Activated CD4-positive, alpha-beta memory T cell treated with anti-CD3 and anti-CD28 coated beads, Interleukin-2, amount 10 ng/mL, durations not matched to agents 7 days and 5 days (primary cell): ENCODE measurements around the gene ARHGAP10. TPM values are rescaled to one million over a fixed set of nuclear protein-coding genes. Genes with fewer than 3 reads are reported as not detected.

Experiments
- CTCF ChIA-PET: fragments of 350-600 bp; sonication (Branson Sonifier 250); formaldehyde crosslinking; loops from one replicate; lab custom pipeline; 2021; ENCODE audit warnings: antibody characterized with exemption, inconsistent platforms; lab: Charles Lee
- POLR2A ChIA-PET: fragments of 350-600 bp; sonication (Branson Sonifier 250); formaldehyde crosslinking; loops from one replicate; lab custom pipeline; 2021; ENCODE audit warnings: antibody characterized with exemption; lab: Charles Lee
- DNase-seq: peaks from one replicate; pipeline ENCODE4 v3.0.0-alpha.2; 2020
- H3K27ac Mint-ChIP-seq: one replicate; pipeline ENCODE4 v1.8.0; 2021; ENCODE audit warnings: mild to moderate bottlenecking, mixed read lengths
- H3K27me3 Mint-ChIP-seq: one replicate; pipeline ENCODE4 v1.8.0; 2021; ENCODE audit warnings: mixed read lengths
- H3K36me3 Mint-ChIP-seq: one replicate; pipeline ENCODE4 v1.8.0; 2021; ENCODE audit warnings: low read depth, mixed read lengths
- H3K4me1 Mint-ChIP-seq: one replicate; pipeline ENCODE4 v1.8.0; 2021; ENCODE audit warnings: mixed read lengths
- H3K4me3 Mint-ChIP-seq: one replicate; pipeline ENCODE4 v1.8.0; 2021; ENCODE audit warnings: mild to moderate bottlenecking, mixed read lengths
- H3K9me3 Mint-ChIP-seq: one replicate; pipeline ENCODE4 v1.8.0; 2021; ENCODE audit warnings: mixed read lengths
- total RNA-seq, 2 experiments: library from RNA; stranded (reverse); gene quantifications; one replicate each; pipeline ENCODE4 v1.2.3, GENCODE V29; 2021

The ARHGAP10 gene
- total RNA-seq, 2 experiments from 2014 or later = 19.7 to 22.2 TPM

DNA sequence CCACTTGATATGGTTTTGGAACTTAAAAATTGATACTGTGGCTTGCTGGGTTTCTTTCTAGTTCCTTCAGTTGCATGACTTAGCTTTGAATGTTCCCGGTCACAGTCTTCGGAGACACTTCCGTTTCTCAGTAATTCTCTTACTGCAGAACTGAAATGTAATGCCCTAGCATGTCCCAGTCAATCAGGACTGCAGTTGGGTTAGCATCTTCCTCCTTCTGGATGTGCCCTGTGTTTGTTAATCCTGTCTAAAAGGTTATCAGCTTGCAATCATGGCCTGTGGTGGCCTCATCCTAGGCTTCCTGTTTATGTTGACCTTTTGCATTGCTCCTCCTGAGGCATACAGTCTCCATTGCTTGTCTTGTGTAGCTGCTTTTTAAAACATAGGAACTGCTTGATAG lies 275.9 kb downstream of the ARHGAP10 start:
- H3K27ac Mint-ChIP-seq = no peak overlapping the region
- H3K4me3 Mint-ChIP-seq = no peak overlapping the region
- peaks cover 7% of the 10 kb centered on the region for H3K36me3 Mint-ChIP-seq
- no peak for DNase-seq
- POLR2A ChIA-PET = no interaction called here
- CTCF ChIA-PET = interaction anchor here (1.0 kb wide), 1 partner anchor 17 kb away, joined by 3 read pairs; no protein-coding TSS in a partner anchor
- no peaks in the 10 kb centered on the region for H3K27me3 Mint-ChIP-seq
- H3K9me3 Mint-ChIP-seq = peaks cover 4% of the 10 kb centered on the region
- H3K4me1 Mint-ChIP-seq = peaks cover 21% of the 10 kb centered on the region

- POLR2A ChIA-PET = no interaction called here
- no peaks in the 10 kb centered on the region for H3K27me3 Mint-ChIP-seq
- no peak for DNase-seq
- H3K27ac Mint-ChIP-seq = no peak overlapping the region
- H3K4me1 Mint-ChIP-seq = no peaks in the 10 kb centered on the region
- CTCF ChIA-PET = interaction anchor here (1.7 kb wide), 1 partner anchor 9 kb away, joined by 4 read pairs; no protein-coding TSS in a partner anchor
- H3K36me3 Mint-ChIP-seq = no peaks in the 10 kb centered on the region
- no peaks in the 10 kb centered on the region for H3K9me3 Mint-ChIP-seq
- H3K4me3 Mint-ChIP-seq = no peak overlapping the region
These were observed 283.2 kb downstream of the ARHGAP10 start for GRCh38 chr4:148015058-148015457.

DNA sequence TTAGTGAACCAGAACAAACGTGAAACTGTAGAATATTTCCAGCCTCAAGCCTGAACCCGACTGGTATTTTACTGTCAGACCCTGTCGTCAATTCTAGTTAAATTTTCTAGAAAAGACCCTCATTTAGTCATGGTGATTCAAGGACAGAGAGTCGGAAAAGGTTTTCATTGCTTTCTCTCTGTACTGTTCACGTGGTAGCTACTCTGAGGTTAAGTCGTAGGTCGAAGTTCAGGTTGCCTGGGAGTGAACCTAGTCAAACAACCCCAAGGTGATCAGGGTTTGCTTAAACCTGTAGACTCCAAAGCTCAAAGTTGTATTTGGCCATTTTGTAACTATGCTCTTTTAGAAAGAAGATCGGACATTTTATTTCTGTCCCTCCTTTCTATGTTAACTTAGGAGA lies 283.6 kb downstream of the ARHGAP10 start:
- DNase-seq = no peak
- Mint-ChIP-seq H3K9me3 (no peaks in the 10 kb centered on the region), H3K36me3 (no peaks in the 10 kb centered on the region), H3K4me3 (no peak overlapping the region), H3K4me1 (no peaks in the 10 kb centered on the region), H3K27me3 (no peaks in the 10 kb centered on the region), H3K27ac (no peak overlapping the region)
- CTCF ChIA-PET = interaction anchor here (1.7 kb wide), 1 partner anchor 8 kb away, joined by 4 read pairs; no protein-coding TSS in a partner anchor
- POLR2A ChIA-PET = no interaction called here

GRCh38 chr4:148016063-148016637 lies 284.3 kb downstream of the ARHGAP10 start:
- H3K9me3 Mint-ChIP-seq = no peaks in the 10 kb centered on the region
- no peak overlapping the region for H3K4me3 Mint-ChIP-seq
- no peaks in the 10 kb centered on the region for H3K4me1 Mint-ChIP-seq
- H3K36me3 Mint-ChIP-seq = no peaks in the 10 kb centered on the region
- H3K27me3 Mint-ChIP-seq = no peaks in the 10 kb centered on the region
- ChIA-PET CTCF (no interaction called here), POLR2A (no interaction called here)
- no peak for DNase-seq
- H3K27ac Mint-ChIP-seq = no peak overlapping the region

GRCh38 chr4:148017801-148018200 lies 285.9 kb downstream of the ARHGAP10 start:
- no peak for DNase-seq
- CTCF ChIA-PET = no interaction called here
- Mint-ChIP-seq H3K4me1 (no peaks in the 10 kb centered on the region), H3K4me3 (no peak overlapping the region), H3K27ac (no peak overlapping the region), H3K36me3 (no peaks in the 10 kb centered on the region), H3K27me3 (no peaks in the 10 kb centered on the region), H3K9me3 (no peaks in the 10 kb centered on the region)
- POLR2A ChIA-PET = no interaction called here

DNA sequence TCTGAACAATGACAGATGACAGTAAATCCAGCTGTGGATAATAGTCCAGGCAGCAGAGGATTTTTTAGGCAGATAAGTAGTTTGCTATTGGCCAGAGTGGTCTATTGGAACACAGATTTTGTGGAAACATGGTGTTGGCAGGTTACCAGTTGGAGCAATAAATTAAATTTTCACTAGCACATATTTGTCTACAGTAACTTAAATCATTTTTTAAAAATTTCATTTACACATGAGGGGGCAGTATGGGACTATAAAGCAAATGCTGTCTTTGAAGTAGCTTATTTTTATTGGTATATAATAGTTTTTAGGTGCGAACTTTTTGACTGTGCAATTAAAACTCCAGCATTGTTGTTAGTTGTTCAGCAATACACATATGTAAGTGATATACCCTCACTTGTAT lies 289.8 kb downstream of the ARHGAP10 start:
- POLR2A ChIA-PET = no interaction called here

GRCh38 chr4:148022975-148023374 lies 291.1 kb downstream of the ARHGAP10 start:
- ChIA-PET CTCF (interaction anchor here (0.9 kb wide), 1 partner anchor 14 kb away, joined by 3 read pairs; no protein-coding TSS in a partner anchor), POLR2A (no interaction called here)
- Mint-ChIP-seq H3K4me3 (no peak overlapping the region), H3K27ac (no peak overlapping the region), H3K36me3 (peaks cover 9% of the 10 kb centered on the region), H3K27me3 (no peaks in the 10 kb centered on the region), H3K9me3 (no peaks in the 10 kb centered on the region), H3K4me1 (no peaks in the 10 kb centered on the region)
- no peak for DNase-seq

More for the DNA sequence above, 289.8 kb downstream of the ARHGAP10 start:
- Mint-ChIP-seq H3K36me3 (peaks cover 9% of the 10 kb centered on the region), H3K9me3 (no peaks in the 10 kb centered on the region), H3K4me1 (no peaks in the 10 kb centered on the region), H3K27ac (no peak overlapping the region), H3K4me3 (no peak overlapping the region), H3K27me3 (no peaks in the 10 kb centered on the region)
- CTCF ChIA-PET = no interaction called here
- DNase-seq = no peak

- no peak overlapping the region for H3K27ac Mint-ChIP-seq
- CTCF ChIA-PET = interaction anchor here (0.5 to 1.3 kb wide), 2 partner anchors 9 to 36 kb away, joined by 3 to 4 read pairs; no protein-coding TSS in a partner anchor
These were observed 291.8 kb downstream of the ARHGAP10 start for GRCh38 chr4:148023512-148024181.

GRCh38 chr4:148025981-148026380 lies 294.1 kb downstream of the ARHGAP10 start:
- POLR2A ChIA-PET = no interaction called here
- H3K27me3 Mint-ChIP-seq = no peaks in the 10 kb centered on the region
- peaks cover 9% of the 10 kb centered on the region for H3K36me3 Mint-ChIP-seq
- H3K27ac Mint-ChIP-seq = no peak overlapping the region
- H3K4me1 Mint-ChIP-seq = no peaks in the 10 kb centered on the region
- DNase-seq = no peak
- CTCF ChIA-PET = no interaction called here
- no peak overlapping the region for H3K4me3 Mint-ChIP-seq
- H3K9me3 Mint-ChIP-seq = no peaks in the 10 kb centered on the region

More at GRCh38 chr4:148023512-148024181, 291.8 kb downstream of the ARHGAP10 start:
- H3K9me3 Mint-ChIP-seq = no peaks in the 10 kb centered on the region
- H3K36me3 Mint-ChIP-seq = peaks cover 9% of the 10 kb centered on the region
- no peak for DNase-seq
- no peaks in the 10 kb centered on the region for H3K4me1 Mint-ChIP-seq
- no peaks in the 10 kb centered on the region for H3K27me3 Mint-ChIP-seq
- POLR2A ChIA-PET = no interaction called here
- no peak overlapping the region for H3K4me3 Mint-ChIP-seq

DNA sequence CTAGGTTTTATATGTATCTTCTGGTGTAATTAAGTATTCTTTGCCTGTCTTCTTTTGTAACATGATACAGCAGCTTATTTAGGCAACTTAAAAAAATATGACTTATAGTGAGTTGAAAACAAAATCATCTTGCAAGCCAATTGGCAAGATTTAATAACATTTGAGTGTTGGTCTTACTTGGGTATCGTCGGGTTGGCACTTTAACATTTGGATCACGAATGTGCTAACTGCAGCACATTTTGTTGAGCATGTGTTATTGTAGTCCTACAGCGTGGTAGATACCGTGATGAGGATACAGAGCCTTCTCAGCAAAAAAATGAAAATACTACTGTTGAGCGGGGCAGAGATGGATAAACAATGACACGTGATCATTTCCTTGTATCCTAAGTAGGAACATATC lies 295.3 kb downstream of the ARHGAP10 start:
- no peaks in the 10 kb centered on the region for H3K4me1 Mint-ChIP-seq
- POLR2A ChIA-PET = no interaction called here
- no peak overlapping the region for H3K4me3 Mint-ChIP-seq
- no peaks in the 10 kb centered on the region for H3K27me3 Mint-ChIP-seq
- no peaks in the 10 kb centered on the region for H3K9me3 Mint-ChIP-seq
- H3K27ac Mint-ChIP-seq = no peak overlapping the region
- peaks cover 9% of the 10 kb centered on the region for H3K36me3 Mint-ChIP-seq
- DNase-seq = no peak
- CTCF ChIA-PET = no interaction called here

DNA sequence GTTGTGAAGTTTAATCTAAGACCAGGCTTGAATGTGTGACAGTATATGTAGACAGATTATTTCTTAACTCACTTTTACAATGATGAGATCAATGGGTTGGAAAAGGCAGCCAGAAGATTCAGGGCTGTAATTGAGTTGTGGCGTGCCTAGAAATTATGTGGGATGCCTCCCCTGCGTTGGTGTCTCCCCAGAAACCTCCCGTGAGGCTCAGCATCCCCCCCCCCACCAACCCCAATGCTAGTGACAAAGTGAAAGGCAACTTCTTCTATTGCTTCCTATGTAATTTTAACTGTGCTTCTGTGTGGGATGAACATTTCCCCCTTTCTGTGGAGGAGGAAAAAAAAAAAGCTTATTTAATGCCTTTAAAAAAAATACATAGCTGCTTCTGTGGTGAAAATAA lies 297.9 kb downstream of the ARHGAP10 start:
- ChIA-PET CTCF (interaction anchor here (1.1 kb wide), 1 partner anchor 21 kb away, joined by 3 read pairs; no protein-coding TSS in a partner anchor), POLR2A (no interaction called here)
- H3K27me3 Mint-ChIP-seq = no peaks in the 10 kb centered on the region
- no peaks in the 10 kb centered on the region for H3K9me3 Mint-ChIP-seq
- no peak overlapping the region for H3K4me3 Mint-ChIP-seq
- peaks cover 8% of the 10 kb centered on the region for H3K36me3 Mint-ChIP-seq
- H3K27ac Mint-ChIP-seq = no peak overlapping the region
- DNase-seq = no peak
- no peaks in the 10 kb centered on the region for H3K4me1 Mint-ChIP-seq

DNA sequence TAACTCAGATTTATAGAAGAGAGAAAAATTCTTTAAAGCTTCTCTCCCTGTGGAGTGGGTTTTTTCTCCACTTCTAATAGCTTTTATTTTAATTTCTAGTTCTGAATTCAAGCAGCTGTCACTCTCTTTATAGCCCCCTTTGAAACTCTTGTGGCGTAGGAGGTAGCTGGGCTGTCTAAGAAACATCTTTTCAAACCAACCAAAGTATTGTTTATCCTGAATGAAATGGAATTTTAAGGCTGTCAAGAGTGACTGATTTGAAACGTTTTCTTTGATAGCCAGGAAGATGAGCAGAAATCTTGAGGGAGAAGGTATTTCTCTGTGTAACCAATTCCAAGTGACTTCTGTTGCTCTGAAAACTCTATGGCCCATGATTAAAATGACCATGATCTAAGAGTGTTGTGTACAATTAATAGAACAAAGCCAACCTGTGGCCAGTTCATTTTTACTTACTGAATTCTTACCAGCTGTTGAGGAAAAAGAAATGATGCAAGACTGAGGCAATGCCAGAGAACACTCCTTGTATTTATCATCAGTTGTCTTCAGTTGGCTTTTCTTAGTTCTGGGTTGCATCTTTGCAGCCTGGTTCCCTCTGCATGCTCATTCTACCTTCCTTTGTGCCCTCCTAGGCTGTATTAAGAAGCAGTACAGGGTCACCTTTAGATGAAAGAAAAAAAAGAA lies 298.4 kb downstream of the ARHGAP10 start:
- H3K9me3 Mint-ChIP-seq = no peaks in the 10 kb centered on the region
- CTCF ChIA-PET = interaction anchor here (1.1 kb wide), 1 partner anchor 21 kb away, joined by 3 read pairs; no protein-coding TSS in a partner anchor
- no peaks in the 10 kb centered on the region for H3K4me1 Mint-ChIP-seq
- H3K4me3 Mint-ChIP-seq = no peak overlapping the region
- DNase-seq = no peak
- POLR2A ChIA-PET = no interaction called here
- H3K36me3 Mint-ChIP-seq = peaks cover 8% of the 10 kb centered on the region
- H3K27ac Mint-ChIP-seq = no peak overlapping the region
- no peaks in the 10 kb centered on the region for H3K27me3 Mint-ChIP-seq

DNA sequence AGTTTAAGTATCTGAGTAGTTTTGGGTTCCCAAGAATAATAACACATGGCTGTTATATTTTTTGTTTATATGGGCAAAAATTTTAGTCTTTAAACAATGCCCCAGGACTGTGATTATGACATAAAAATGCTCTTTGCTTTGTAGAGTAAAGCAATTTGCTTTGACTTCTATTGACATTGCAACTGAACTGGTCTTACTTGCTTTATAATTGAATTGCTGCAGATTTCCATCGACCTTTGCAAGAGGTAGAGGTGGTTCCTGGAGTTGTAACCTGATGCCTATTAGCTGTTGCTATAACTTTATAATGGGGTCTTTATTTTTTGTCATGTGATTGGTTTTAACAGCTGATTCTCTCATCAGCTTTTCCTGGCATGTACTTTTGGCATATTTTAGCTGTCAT lies 302.9 kb downstream of the ARHGAP10 start:
- H3K27ac Mint-ChIP-seq = no peak overlapping the region
- no peaks in the 10 kb centered on the region for H3K27me3 Mint-ChIP-seq
- peaks cover 9% of the 10 kb centered on the region for H3K9me3 Mint-ChIP-seq
- no peak for DNase-seq
- H3K36me3 Mint-ChIP-seq = peaks cover 10% of the 10 kb centered on the region
- H3K4me3 Mint-ChIP-seq = no peak overlapping the region
- CTCF ChIA-PET = no interaction called here
- peaks cover 2% of the 10 kb centered on the region for H3K4me1 Mint-ChIP-seq
- POLR2A ChIA-PET = no interaction called here
